GM13977 (cell line): Measurements from ENCODE around the gene MSMP.

Experiments
- DNase-seq: peaks from one replicate; pipeline ENCODE4 v3.0.0; 2012; ENCODE audit warnings: low spot score
- in situ Hi-C: fragments of 300-500 bp; cut with MboI; formaldehyde crosslinking; loops from one replicate; pipeline ENCODE4 v1.12.0; 2022; ENCODE audit warnings: low sequenced_read_pairs, low pct_unique_long_range_greater_than_20kb, mixed read lengths, inconsistent platforms; ENCODE audit not compliant: unreplicated experiment
- TF ChIP-seq, protein P1 (sequence below): IDR thresholded peaks from 2 replicates; pipeline ENCODE4 v1.5.1; 2012; ENCODE audit warnings: mild to moderate bottlenecking, control low read depth; ENCODE audit not compliant: insufficient read depth; ENCODE audit errors: extremely low read depth, missing control alignments

Gene MSMP

DNA sequence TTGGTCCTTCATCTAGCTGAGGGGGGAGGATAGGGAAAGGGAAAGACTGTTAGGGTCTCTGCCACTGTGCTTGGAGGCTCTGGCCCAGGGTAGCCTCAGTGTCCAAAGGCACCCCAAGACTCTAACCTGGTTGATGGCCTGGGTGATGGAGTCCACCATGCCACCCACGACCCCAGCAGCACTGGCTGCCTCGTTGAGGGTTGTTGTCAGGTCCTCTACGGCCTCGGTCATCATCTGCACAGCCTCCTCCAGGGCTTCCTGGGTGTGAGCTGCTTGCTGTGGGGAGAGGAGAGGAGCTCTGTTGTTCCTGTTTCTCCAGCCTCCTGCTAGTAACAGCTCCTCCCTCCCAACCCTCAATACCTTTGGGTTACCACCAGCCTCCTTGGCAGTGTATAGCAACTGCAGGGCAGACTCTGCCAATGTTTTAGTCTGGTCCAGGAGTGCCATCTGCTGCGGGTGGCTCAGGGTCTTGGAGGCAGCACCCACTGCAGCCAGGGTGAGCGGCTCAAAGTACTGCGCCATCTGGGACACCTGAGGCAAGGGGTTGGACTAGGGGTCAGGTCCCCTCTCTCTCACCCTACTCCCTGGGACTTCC is 48.1 kb downstream of the MSMP start:
- in situ Hi-C loops, result no loop called here
- TF ChIP-seq, protein P1, sequence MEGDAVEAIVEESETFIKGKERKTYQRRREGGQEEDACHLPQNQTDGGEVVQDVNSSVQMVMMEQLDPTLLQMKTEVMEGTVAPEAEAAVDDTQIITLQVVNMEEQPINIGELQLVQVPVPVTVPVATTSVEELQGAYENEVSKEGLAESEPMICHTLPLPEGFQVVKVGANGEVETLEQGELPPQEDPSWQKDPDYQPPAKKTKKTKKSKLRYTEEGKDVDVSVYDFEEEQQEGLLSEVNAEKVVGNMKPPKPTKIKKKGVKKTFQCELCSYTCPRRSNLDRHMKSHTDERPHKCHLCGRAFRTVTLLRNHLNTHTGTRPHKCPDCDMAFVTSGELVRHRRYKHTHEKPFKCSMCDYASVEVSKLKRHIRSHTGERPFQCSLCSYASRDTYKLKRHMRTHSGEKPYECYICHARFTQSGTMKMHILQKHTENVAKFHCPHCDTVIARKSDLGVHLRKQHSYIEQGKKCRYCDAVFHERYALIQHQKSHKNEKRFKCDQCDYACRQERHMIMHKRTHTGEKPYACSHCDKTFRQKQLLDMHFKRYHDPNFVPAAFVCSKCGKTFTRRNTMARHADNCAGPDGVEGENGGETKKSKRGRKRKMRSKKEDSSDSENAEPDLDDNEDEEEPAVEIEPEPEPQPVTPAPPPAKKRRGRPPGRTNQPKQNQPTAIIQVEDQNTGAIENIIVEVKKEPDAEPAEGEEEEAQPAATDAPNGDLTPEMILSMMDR, result no peak
- no peak for DNase-seq

DNA sequence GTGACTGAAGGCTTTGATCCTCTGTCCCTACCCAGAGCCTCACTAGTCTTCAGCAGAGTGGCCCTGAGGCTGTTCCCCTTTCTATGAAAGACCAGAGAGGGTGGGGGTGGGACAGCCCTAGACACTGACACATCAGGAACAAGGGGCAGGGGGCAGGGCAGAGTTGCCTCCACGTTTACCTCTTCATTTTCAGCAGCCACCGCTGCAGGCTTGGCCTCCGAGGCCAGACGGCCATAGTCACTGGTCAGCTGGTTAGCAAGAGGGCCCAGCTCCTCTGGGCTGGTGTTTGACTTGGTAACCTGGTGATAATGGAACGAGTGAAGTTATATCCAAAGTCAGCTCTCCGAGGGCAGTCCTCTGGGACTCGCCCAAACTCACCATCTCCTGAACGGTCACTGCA is 48.7 kb downstream of the MSMP start:
- in situ Hi-C loops, result no loop called here
- DNase-seq, result no peak
- TF ChIP-seq, protein P1, result no peak

GRCh38 chr9:35703906-35704672 is 50.0 kb downstream of the MSMP start:
- in situ Hi-C loops, result no loop called here
- TF ChIP-seq, protein P1, result no peak
- no peak for DNase-seq
